H9 (cell line): ENCODE measurements around the gene C1QTNF2. TPM values are rescaled to one million over a fixed set of nuclear protein-coding genes. Genes with fewer than 3 reads are reported as not detected.

Experiments
- DNase-seq: peaks from one replicate; pipeline ENCODE4 v3.0.0-alpha.2; 2017
- H2AFZ ChIP-seq: one replicate; pipeline ENCODE4 v1.6.1; 2013; ENCODE audit warnings: mild to moderate bottlenecking, low read length, control low read depth, moderate library complexity
- H2AK5ac ChIP-seq: 2 replicates; pipeline ENCODE4 v1.6.1; 2013; ENCODE audit warnings: low read length, control low read depth, mixed read lengths; ENCODE audit not compliant: insufficient read length
- H2BK120ac ChIP-seq: one replicate; pipeline ENCODE4 v1.6.1; 2013; ENCODE audit warnings: low read depth, mild to moderate bottlenecking, low read length, control low read depth, inconsistent platforms; ENCODE audit not compliant: poor library complexity, severe bottlenecking
- H2BK12ac ChIP-seq: 2 replicates; pipeline ENCODE4 v1.6.1; 2013; ENCODE audit warnings: low read length, control low read depth, mixed read lengths, low read depth; ENCODE audit not compliant: insufficient read length
- H2BK15ac ChIP-seq: 2 replicates; pipeline ENCODE4 v1.6.1; 2013; ENCODE audit warnings: low read depth, low read length, control low read depth
- H2BK20ac ChIP-seq: one replicate; pipeline ENCODE4 v1.6.1; 2013; ENCODE audit warnings: low read depth, mild to moderate bottlenecking, low read length, control low read depth, inconsistent platforms; ENCODE audit not compliant: poor library complexity, severe bottlenecking
- H2BK5ac ChIP-seq: 2 replicates; pipeline ENCODE4 v1.6.1; 2013; ENCODE audit warnings: low read length, control low read depth, mixed read lengths; ENCODE audit not compliant: insufficient read length
- H3K14ac ChIP-seq: 2 replicates; pipeline ENCODE4 v1.6.1; 2013; ENCODE audit warnings: low read length, control low read depth; ENCODE audit not compliant: insufficient read depth
- H3K18ac ChIP-seq: 2 replicates; pipeline ENCODE4 v1.6.1; 2013; ENCODE audit warnings: low read depth, mild to moderate bottlenecking, mixed read lengths, low read length, control low read depth; ENCODE audit not compliant: insufficient read length
- H3K23ac ChIP-seq: 2 replicates; pipeline ENCODE4 v1.6.1; 2013; ENCODE audit warnings: low read length, control low read depth, mixed read lengths, low read depth; ENCODE audit not compliant: insufficient read length
- H3K23me2 ChIP-seq: 2 replicates; pipeline ENCODE4 v1.6.1; 2013; ENCODE audit warnings: low read depth, mild to moderate bottlenecking, mixed read lengths, low read length, control low read depth; ENCODE audit not compliant: insufficient read length, poor library complexity, severe bottlenecking
- H3K27ac ChIP-seq: 2 replicates; pipeline ENCODE4 v1.5.1; 2013; ENCODE audit warnings: low read length, control low read depth, mixed read lengths, low read depth; ENCODE audit not compliant: insufficient read length
- H3K27me3 ChIP-seq: 2 replicates; pipeline ENCODE4 v1.6.1; 2013; ENCODE audit warnings: low read length, control low read depth, inconsistent platforms; ENCODE audit not compliant: insufficient read depth
- H3K4ac ChIP-seq: 2 replicates; pipeline ENCODE4 v1.6.1; 2013; ENCODE audit warnings: low read depth, mild to moderate bottlenecking, control low read depth, inconsistent platforms, low read length, moderate library complexity
- H3K4me1 ChIP-seq: 2 replicates; pipeline ENCODE4 v1.6.1; 2013; ENCODE audit warnings: low read length, control low read depth, inconsistent platforms; ENCODE audit not compliant: insufficient read depth
- H3K4me2 ChIP-seq: 2 replicates; pipeline ENCODE4 v1.6.1; 2013; ENCODE audit warnings: low read length, control low read depth, mixed read lengths; ENCODE audit not compliant: insufficient read length, insufficient read depth
- H3K56ac ChIP-seq: 2 replicates; pipeline ENCODE4 v1.6.1; 2013; ENCODE audit warnings: low read depth, mild to moderate bottlenecking, mixed read lengths, low read length, control low read depth; ENCODE audit not compliant: insufficient read length
- H3K79me1 ChIP-seq: 2 replicates; pipeline ENCODE4 v1.6.1; 2013; ENCODE audit warnings: low read depth, mild to moderate bottlenecking, moderate library complexity, low read length, control low read depth, inconsistent platforms; ENCODE audit not compliant: insufficient read depth, poor library complexity, severe bottlenecking
- H3K79me2 ChIP-seq: 2 replicates; pipeline ENCODE4 v1.6.1; 2013; ENCODE audit warnings: low read length, control low read depth, inconsistent platforms; ENCODE audit not compliant: insufficient read depth
- H3K9ac ChIP-seq: 2 replicates; pipeline ENCODE4 v1.6.1; 2013; ENCODE audit warnings: low read length, control low read depth, mixed read lengths; ENCODE audit not compliant: insufficient read length; ENCODE audit errors: extremely low read depth
- H3K9me3 ChIP-seq: one replicate; pipeline ENCODE4 v1.6.1; 2013; ENCODE audit warnings: low read depth, low read length, inconsistent platforms; ENCODE audit not compliant: control insufficient read depth
- H3T11ph ChIP-seq: one replicate; pipeline ENCODE4 v1.6.1; 2013; ENCODE audit warnings: mild to moderate bottlenecking, low read length, control low read depth, inconsistent platforms
- H4K20me1 ChIP-seq: one replicate; pipeline ENCODE4 v1.6.1; 2013; ENCODE audit not compliant: control insufficient read depth, insufficient read length, insufficient read depth
- H4K5ac ChIP-seq: 2 replicates; pipeline ENCODE4 v1.6.1; 2013; ENCODE audit warnings: low read depth, mild to moderate bottlenecking, mixed read lengths, low read length, control low read depth; ENCODE audit not compliant: insufficient read length
- H4K8ac ChIP-seq: replicated peaks from 2 replicates; pipeline ENCODE4 v1.6.1; 2013; ENCODE audit warnings: low read length, control low read depth, mixed read lengths, low read depth; ENCODE audit not compliant: insufficient read length
- H4K91ac ChIP-seq: 2 replicates; pipeline ENCODE4 v1.6.1; 2013; ENCODE audit warnings: low read depth, mild to moderate bottlenecking, moderate library complexity, mixed read lengths, low read length, control low read depth; ENCODE audit not compliant: insufficient read length
- H3K27ac Mint-ChIP-seq, 3 experiments: 2 replicates in 2 of 3; 3 replicates in 1 of 3; pipeline ENCODE4 v1.8.0; 2020 to 2021; ENCODE audit warnings: mixed read lengths in 3 of 3, mild to moderate bottlenecking in 1 of 3, moderate library complexity in 1 of 3
- H3K27me3 Mint-ChIP-seq: 2 replicates; pipeline ENCODE4 v1.8.0; 2021; ENCODE audit warnings: low read depth, mild to moderate bottlenecking, moderate library complexity, mixed read lengths
- H3K36me3 Mint-ChIP-seq, 3 experiments: 2 replicates in 2 of 3; 3 replicates in 1 of 3; pipeline ENCODE4 v1.8.0; 2020 to 2021; ENCODE audit warnings: low read depth in 3 of 3, mixed read lengths in 3 of 3; ENCODE audit not compliant: insufficient read depth in 1 of 3
- H3K4me1 Mint-ChIP-seq, 2 experiments: 2 replicates each; pipeline ENCODE4 v1.8.0; 2020; ENCODE audit warnings: mixed read lengths in 2 of 2
- H3K4me3 Mint-ChIP-seq, 2 experiments: 2 replicates in 1 of 2; 3 replicates in 1 of 2; pipeline ENCODE4 v1.8.0; 2020 to 2021; ENCODE audit warnings: mild to moderate bottlenecking in 2 of 2, mixed read lengths in 2 of 2, moderate library complexity in 1 of 2
- H3K9me3 Mint-ChIP-seq, 2 experiments: 2 replicates in 1 of 2; 3 replicates in 1 of 2; pipeline ENCODE4 v1.8.0; 2020; ENCODE audit warnings: mild to moderate bottlenecking in 2 of 2, mixed read lengths in 2 of 2, moderate library complexity in 1 of 2
- CTCF ChIP-seq: fragments of 200-600 bp; sonication (generic); conservative IDR thresholded peaks from 3 replicates; pipeline ENCODE4 v1.8.0; 2021; ENCODE audit warnings: antibody characterized with exemption, mild to moderate bottlenecking
- WGBS: extraction: QIAGEN DNeasy Blood & Tissue Kit; methylation state at CpG from one replicate; pipeline ENCODE4 v1.1.7; 2013; ENCODE audit warnings: missing lambda C conversion rate, low lambda C conversion rate, mixed read lengths; ENCODE audit not compliant: insufficient read length; ENCODE audit errors: extremely low coverage; 5-methylcytosine and 5-hydroxymethylcytosine counted together
- total RNA-seq: library from RNA; stranded (reverse); gene quantifications from 2 replicates; pipeline ENCODE4 v1.2.1, GENCODE V29; 2021

C1QTNF2 gene
- total RNA-seq, 1 experiment from 2014 or later, result 0.59 TPM

GRCh38 chr5:160348080-160348479, 22.3 kb downstream of the C1QTNF2 start:
- Mint-ChIP-seq H3K9me3 (no peaks in the 10 kb centered on the region), H3K27me3 (no peaks in the 10 kb centered on the region; the same call in none of the 2 replicates), H3K4me1 (peaks cover 7 to 9% of the 10 kb centered on the region in 2 experiments), H3K36me3 (no peaks in the 10 kb centered on the region), H3K4me3 (no peak overlapping the region), H3K27ac (peak overlapping the region in 1 of 3 experiments; percentile 13; a peak in 1 of 7 replicates)
- H3K9me3 ChIP-seq, result no peaks in the 10 kb centered on the region
- no peak overlapping the region for H3K4ac ChIP-seq
- no peaks in the 10 kb centered on the region for H3K23me2 ChIP-seq
- H2BK12ac ChIP-seq, result no peak overlapping the region
- no peak overlapping the region for H3K4me2 ChIP-seq
- no peak overlapping the region for H3K18ac ChIP-seq
- no peak overlapping the region for H2BK5ac ChIP-seq
- no peak overlapping the region for H4K8ac ChIP-seq
- H3K23ac ChIP-seq, result no peak overlapping the region
- no peak overlapping the region for H4K91ac ChIP-seq
- WGBS, result no CpG with 5 or more reads among the region's 11 CpGs
- no peaks in the 10 kb centered on the region for H3K79me1 ChIP-seq
- no peak for TF ChIP-seq CTCF
- no peak overlapping the region for H3K14ac ChIP-seq
- no peak overlapping the region for H3K9ac ChIP-seq
- no peaks in the 10 kb centered on the region for H4K20me1 ChIP-seq
- H3T11ph ChIP-seq, result no peak overlapping the region
- H3K27me3 ChIP-seq, result no peaks in the 10 kb centered on the region
- no peak overlapping the region for H2BK20ac ChIP-seq
- H2AK5ac ChIP-seq, result no peak overlapping the region
- DNase-seq, result no peak
- H4K5ac ChIP-seq, result no peak overlapping the region
- no peak overlapping the region for H2BK120ac ChIP-seq
- H3K27ac ChIP-seq, result no peak overlapping the region
- no peak overlapping the region for H2AFZ ChIP-seq
- peaks cover 2% of the 10 kb centered on the region; the same call in 1 of the 2 replicates for H3K4me1 ChIP-seq
- no peak overlapping the region for H3K56ac ChIP-seq
- no peaks in the 10 kb centered on the region for H3K79me2 ChIP-seq
- H2BK15ac ChIP-seq, result no peak overlapping the region
